Measurements from ENCODE around the gene ZNF79. TPM values are rescaled to one million over a fixed set of nuclear protein-coding genes. Genes with fewer than 3 reads are reported as not detected.

The ZNF79 gene
- total RNA-seq, 1 donor, result 11.9 TPM

DNA sequence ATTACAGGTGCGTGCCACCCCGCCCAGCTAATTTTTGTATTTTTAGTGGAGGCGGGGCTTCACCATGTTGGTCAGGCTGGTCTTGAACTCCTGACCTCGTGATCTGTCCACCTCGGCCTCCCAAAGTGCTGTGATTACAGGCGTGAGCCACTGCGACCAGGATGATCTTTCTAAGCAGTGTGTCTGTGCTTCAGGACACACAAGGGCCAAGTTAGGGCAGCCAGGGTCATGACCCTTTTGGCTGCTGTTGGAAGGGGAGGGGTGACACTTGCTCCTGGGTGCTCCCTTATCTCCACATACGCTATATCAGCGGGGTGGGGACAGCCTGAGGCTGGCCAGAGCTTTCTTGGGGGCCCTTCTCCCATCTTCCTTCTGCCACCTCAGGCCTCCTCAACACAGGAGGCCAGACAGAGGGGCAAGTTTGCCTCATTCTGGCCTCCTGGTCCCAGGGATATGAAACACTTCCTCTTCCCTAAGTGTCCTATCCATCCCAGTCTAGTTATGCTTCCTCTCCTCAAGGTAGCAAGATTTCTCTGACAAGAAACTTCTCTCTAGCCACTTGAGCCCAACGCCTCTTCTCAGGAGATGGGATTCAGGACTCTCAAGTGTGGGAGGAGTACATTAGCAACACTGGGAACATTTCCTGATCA lies 1.9 kb upstream of the ZNF79 start:
- Histone ChIP-seq H3K36me3 (ENCODE audit: insufficient read depth, low read length) (no peaks in the 10 kb centered on the region), H3K79me2 (ENCODE audit: insufficient read depth, low read length) (peaks cover 41% of the 10 kb centered on the region), H4K20me1 (ENCODE audit: insufficient read depth, low read length) (peaks cover 2% of the 10 kb centered on the region), H3K27ac (ENCODE audit: low read depth, low read length) (no peak overlapping the region), H2AFZ (ENCODE audit: low read length) (no peak overlapping the region), H3K27me3 (ENCODE audit: insufficient read depth, low read length) (no peaks in the 10 kb centered on the region), H3K4me1 (ENCODE audit: insufficient read depth, low read length) (peaks cover 27% of the 10 kb centered on the region), H3K4me2 (ENCODE audit: insufficient read depth, low read length) (peak overlapping the region; percentile 97), H3K9me3 (ENCODE audit: low read depth, low read length) (no peaks in the 10 kb centered on the region), H3K4me3 (ENCODE audit: insufficient read depth, low read length) (no peak overlapping the region)
- DNase-seq (ENCODE audit: insufficient read length, low spot score, missing footprints), result no peak
- TF ChIP-seq CTCF (IDR thresholded peaks at IDR 0.05; ENCODE audit: extremely low read depth, low read depth, low read length), result no peak

- Histone ChIP-seq H3K9me3 (ENCODE audit: low read depth, low read length) (no peaks in the 10 kb centered on the region), H3K79me2 (ENCODE audit: insufficient read depth, low read length) (peaks cover 46% of the 10 kb centered on the region), H3K4me3 (ENCODE audit: insufficient read depth, low read length) (peak overlapping the region; percentile 99), H3K4me1 (ENCODE audit: insufficient read depth, low read length) (peaks cover 27% of the 10 kb centered on the region), H3K27ac (ENCODE audit: low read depth, low read length) (no peak overlapping the region), H4K20me1 (ENCODE audit: insufficient read depth, low read length) (peaks cover 6% of the 10 kb centered on the region), H3K27me3 (ENCODE audit: insufficient read depth, low read length) (no peaks in the 10 kb centered on the region), H3K4me2 (ENCODE audit: insufficient read depth, low read length) (peak overlapping the region; percentile 97), H2AFZ (ENCODE audit: low read length) (no peak overlapping the region), H3K36me3 (ENCODE audit: insufficient read depth, low read length) (no peaks in the 10 kb centered on the region)
- no peak for DNase-seq (ENCODE audit: insufficient read length, low spot score, missing footprints)
- TF ChIP-seq CTCF (IDR thresholded peaks at IDR 0.05; ENCODE audit: extremely low read depth, low read depth, low read length), result no peak
Measured at GRCh38 chr9:127422787-127423186, 1.4 kb upstream of the ZNF79 start.

- Histone ChIP-seq H3K4me1 (ENCODE audit: insufficient read depth, low read length) (peaks cover 27% of the 10 kb centered on the region), H3K4me2 (ENCODE audit: insufficient read depth, low read length) (peak overlapping the region; percentile 97), H3K4me3 (ENCODE audit: insufficient read depth, low read length) (peak overlapping the region; percentile 99), H3K9me3 (ENCODE audit: low read depth, low read length) (no peaks in the 10 kb centered on the region), H2AFZ (ENCODE audit: low read length) (peak overlapping the region; percentile 98), H4K20me1 (ENCODE audit: insufficient read depth, low read length) (peaks cover 6% of the 10 kb centered on the region), H3K79me2 (ENCODE audit: insufficient read depth, low read length) (peaks cover 54% of the 10 kb centered on the region), H3K27me3 (ENCODE audit: insufficient read depth, low read length) (no peaks in the 10 kb centered on the region), H3K27ac (ENCODE audit: low read depth, low read length) (peak overlapping the region; percentile 84), H3K36me3 (ENCODE audit: insufficient read depth, low read length) (peaks cover 3% of the 10 kb centered on the region)
- no peak for TF ChIP-seq CTCF (IDR thresholded peaks at IDR 0.05; ENCODE audit: extremely low read depth, low read depth, low read length)
- DNase-seq (ENCODE audit: insufficient read length, low spot score, missing footprints), result no peak
Measured at GRCh38 chr9:127423476-127423933, 677 bp upstream of the ZNF79 start.

- Histone ChIP-seq H3K79me2 (ENCODE audit: insufficient read depth, low read length) (peaks cover 57% of the 10 kb centered on the region), H3K9me3 (ENCODE audit: low read depth, low read length) (no peaks in the 10 kb centered on the region), H3K4me1 (ENCODE audit: insufficient read depth, low read length) (peaks cover 27% of the 10 kb centered on the region), H3K27ac (ENCODE audit: low read depth, low read length) (peak overlapping the region; percentile 84), H3K4me2 (ENCODE audit: insufficient read depth, low read length) (peak overlapping the region; percentile 97), H3K36me3 (ENCODE audit: insufficient read depth, low read length) (peaks cover 13% of the 10 kb centered on the region), H4K20me1 (ENCODE audit: insufficient read depth, low read length) (peaks cover 9% of the 10 kb centered on the region), H3K27me3 (ENCODE audit: insufficient read depth, low read length) (no peaks in the 10 kb centered on the region), H3K4me3 (ENCODE audit: insufficient read depth, low read length) (peak overlapping the region; percentile 99), H2AFZ (ENCODE audit: low read length) (peak overlapping the region; percentile 98)
- no peak for DNase-seq (ENCODE audit: insufficient read length, low spot score, missing footprints)
- no peak for TF ChIP-seq CTCF (IDR thresholded peaks at IDR 0.05; ENCODE audit: extremely low read depth, low read depth, low read length)
Measured at GRCh38 chr9:127424676-127424999, 456 bp downstream of the ZNF79 start.

Data from osteoblast (primary cell).